SK-N-SH (cell line): ENCODE measurements around the gene FGGY. TPM values are rescaled to one million over a fixed set of nuclear protein-coding genes. Genes with fewer than 3 reads are reported as not detected.

Experiments
- CTCF ChIA-PET: fragments of 300-600, 350-600 bp; formaldehyde crosslinking; extraction: SDS; loops from one replicate; lab custom pipeline; 2021; lab: Yijun Ruan, JAX
- POLR2A ChIA-PET: fragments of 350-600 bp; sonication (Branson Sonifier 250); formaldehyde crosslinking; extraction: SDS; loops from one replicate; lab custom pipeline; 2020; ENCODE audit warnings: antibody characterized with exemption, inconsistent platforms; lab: Yijun Ruan, JAX
- DNase-seq: peaks from one replicate; pipeline ENCODE4 v3.0.0; 2012
- H2AFZ ChIP-seq: fragments of 200-600 bp; sonication (generic); 2 replicates; pipeline ENCODE4 v1.8.1; 2016; ENCODE audit warnings: antibody characterized with exemption, mild to moderate bottlenecking, low read depth
- H3F3A ChIP-seq: fragments of 200-600 bp; sonication (generic); replicated peaks from 2 replicates; pipeline ENCODE3; 2016; ENCODE audit warnings: antibody characterized with exemption, mild to moderate bottlenecking; ENCODE audit not compliant: insufficient read depth
- H3K27ac ChIP-seq, 2 experiments: fragments of 200-500 bp in 1 of 2; fragments of 200-600 bp in 1 of 2; sonication (Bioruptor generic) in 1 of 2; sonication (generic), shearing (Covaris generic) in 1 of 2; 2 replicates each; pipeline versions ENCODE4 v1.5.1 to v1.6.1; 2014 to 2016; ENCODE audit warnings: low read depth in 2 of 2, inconsistent platforms in 1 of 2, low read length in 1 of 2, mild to moderate bottlenecking in 1 of 2, mixed read lengths in 1 of 2
- H3K27me3 ChIP-seq: fragments of 200-600 bp; sonication (generic), shearing (Covaris generic); 2 replicates; pipeline ENCODE4 v1.6.1; 2016; ENCODE audit warnings: mixed run types; ENCODE audit not compliant: insufficient read depth
- H3K36me3 ChIP-seq, 2 experiments: fragments of 200-500 bp in 1 of 2; fragments of 200-600 bp in 1 of 2; sonication (Bioruptor generic) in 1 of 2; sonication (generic) in 1 of 2; replicated peaks in 1 of 2; 2 replicates each; pipeline versions ENCODE3 to v1.5.1; 2014 to 2016; ENCODE audit warnings: low read length in 1 of 2, mild to moderate bottlenecking in 1 of 2; ENCODE audit not compliant: insufficient read depth in 2 of 2, control insufficient read depth in 1 of 2
- H3K4me1 ChIP-seq, 2 experiments: fragments of 200-500 bp in 1 of 2; fragments of 200-600 bp in 1 of 2; sonication (Bioruptor generic) in 1 of 2; sonication (generic), shearing (Covaris generic) in 1 of 2; 2 replicates each; pipeline versions ENCODE4 v1.5.1 to v1.6.1; 2014 to 2016; ENCODE audit warnings: low read depth in 1 of 2, low read length in 1 of 2, mixed run types in 1 of 2; ENCODE audit not compliant: insufficient read depth in 2 of 2, control insufficient read depth in 1 of 2
- H3K4me2 ChIP-seq: fragments of 200-600 bp; sonication (generic), shearing (Covaris generic); 2 replicates; pipeline ENCODE4 v1.6.1; 2017; ENCODE audit warnings: mixed run types
- H3K4me3 ChIP-seq, 2 experiments: fragments of 200-500 bp in 1 of 2; fragments of 200-600 bp in 1 of 2; sonication (Bioruptor generic) in 1 of 2; sonication (generic), shearing (Covaris generic) in 1 of 2; 2 replicates each; pipeline versions ENCODE4 v1.5.1 to v1.8.1; 2014 to 2016; ENCODE audit warnings: low read depth in 2 of 2, inconsistent platforms in 1 of 2, low read length in 1 of 2, mild to moderate bottlenecking in 1 of 2, mixed read lengths in 1 of 2, moderate library complexity in 1 of 2
- H3K79me2 ChIP-seq: fragments of 200-600 bp; sonication (generic); 2 replicates; pipeline ENCODE4 v1.8.1; 2017; ENCODE audit warnings: mild to moderate bottlenecking; ENCODE audit not compliant: insufficient read depth
- H3K9ac ChIP-seq: fragments of 200-600 bp; sonication (generic); 2 replicates; pipeline ENCODE4 v1.6.1; 2017; ENCODE audit warnings: mixed run types
- H3K9me2 ChIP-seq: fragments of 200-600 bp; sonication (generic); 2 replicates; pipeline ENCODE4 v1.6.1; 2017; ENCODE audit warnings: mixed run types
- H3K9me3 ChIP-seq: fragments of 200-600 bp; sonication (generic); 2 replicates; pipeline ENCODE4 v1.6.1; 2017; ENCODE audit warnings: mixed run types, mild to moderate bottlenecking, moderate library complexity
- H4K20me1 ChIP-seq: fragments of 200-600 bp; sonication (generic); 2 replicates; pipeline ENCODE4 v1.6.1; 2017; ENCODE audit warnings: mild to moderate bottlenecking, mixed run types; ENCODE audit not compliant: insufficient read depth
- CHD2 ChIP-seq: fragments of 150-350 bp; IDR thresholded peaks from 2 replicates; pipeline ENCODE4 v1.6.1; 2018; ENCODE audit warnings: low read length; ENCODE audit not compliant: partially characterized antibody
- CTCF ChIP-seq: fragments of 200-600 bp; sonication (generic); IDR thresholded peaks from 2 replicates; pipeline ENCODE4 v1.6.1; 2017; ENCODE audit warnings: antibody characterized with exemption, mild to moderate bottlenecking, moderate library complexity
- EP300 ChIP-seq, 2 experiments: IDR thresholded peaks; 2 replicates each; pipeline versions ENCODE4 v1.4.0 to v1.6.1; 2012; ENCODE audit warnings: borderline replicate concordance in 1 of 2, low read depth in 1 of 2, low read length in 1 of 2
- GABPA ChIP-seq: IDR thresholded peaks from 2 replicates; pipeline ENCODE4 v1.4.0; 2012; ENCODE audit warnings: low read depth, mild to moderate bottlenecking
- GATA2 ChIP-seq: sonication (generic); formaldehyde crosslinking; IDR thresholded peaks from 2 replicates; pipeline ENCODE4 v1.5.0; 2020; ENCODE audit warnings: mild to moderate bottlenecking, missing genetic modification reagents
- IRF3 ChIP-seq: fragments of 150-350 bp; IDR thresholded peaks from 2 replicates; pipeline ENCODE4 v1.6.1; 2016; ENCODE audit warnings: mild to moderate bottlenecking, low read depth, low read length
- MAX ChIP-seq: IDR thresholded peaks from 2 replicates; pipeline ENCODE4 v1.4.0; 2012; ENCODE audit warnings: low read depth
- MXI1 ChIP-seq: IDR thresholded peaks from 2 replicates; pipeline ENCODE4 v1.6.1; 2012; ENCODE audit warnings: mild to moderate bottlenecking, low read depth, low read length, improper control_type of control experiment
- NFIC ChIP-seq: IDR thresholded peaks from 2 replicates; pipeline ENCODE4 v1.4.0; 2012; ENCODE audit warnings: borderline replicate concordance
- POLR2AphosphoS5 ChIP-seq: IDR thresholded peaks from 2 replicates; pipeline ENCODE4 v1.6.1; 2012; ENCODE audit warnings: low read depth, low read length
- RAD21 ChIP-seq: IDR thresholded peaks from 2 replicates; pipeline ENCODE4 v1.6.1; 2012; ENCODE audit warnings: mild to moderate bottlenecking, low read length
- RCOR1 ChIP-seq: fragments of 150-350 bp; IDR thresholded peaks from 2 replicates; pipeline ENCODE4 v1.6.1; 2017; ENCODE audit warnings: antibody characterized with exemption, low read length
- RFX5 ChIP-seq: IDR thresholded peaks from 2 replicates; pipeline ENCODE4 v1.6.1; 2012; ENCODE audit warnings: mild to moderate bottlenecking, improper control_type of control experiment, low read length
- RXRA ChIP-seq: IDR thresholded peaks from 2 replicates; pipeline ENCODE4 v1.4.0; 2012; ENCODE audit warnings: low read depth, mild to moderate bottlenecking, borderline replicate concordance
- SIN3A ChIP-seq: IDR thresholded peaks from 2 replicates; pipeline ENCODE4 v1.6.1; 2012; ENCODE audit warnings: low read depth, mild to moderate bottlenecking, low read length, moderate library complexity, borderline replicate concordance
- SMC3 ChIP-seq: IDR thresholded peaks from 2 replicates; pipeline ENCODE4 v1.6.1; 2012; ENCODE audit warnings: low read depth, low read length, improper control_type of control experiment
- TAF1 ChIP-seq: IDR thresholded peaks from 2 replicates; pipeline ENCODE4 v1.6.1; 2012; ENCODE audit warnings: low read depth, mild to moderate bottlenecking, low read length, moderate library complexity, borderline replicate concordance
- TCF12 ChIP-seq: IDR thresholded peaks from 2 replicates; pipeline ENCODE4 v1.4.0; 2012
- TEAD4 ChIP-seq: IDR thresholded peaks from 2 replicates; pipeline ENCODE4 v1.4.0; 2012; ENCODE audit warnings: mild to moderate bottlenecking, borderline replicate concordance; ENCODE audit not compliant: insufficient read depth
- USF2 ChIP-seq: fragments of 150-350 bp; IDR thresholded peaks from 2 replicates; pipeline ENCODE4 v1.6.1; 2017; ENCODE audit warnings: antibody characterized with exemption, low read length, low read depth, borderline replicate concordance
- YY1 ChIP-seq: IDR thresholded peaks from 2 replicates; pipeline ENCODE4 v1.4.0; 2012; ENCODE audit warnings: low read depth, mild to moderate bottlenecking
- WGBS: methylation state at CpG from one replicate; pipeline ENCODE4 v1.1.6; 2017; ENCODE audit warnings: low lambda C conversion rate; 5-methylcytosine and 5-hydroxymethylcytosine counted together
- polyA plus RNA-seq, 3 experiments: library from polyadenylated mRNA; depleted of rRNA; stranded (reverse); fragments of >200 nt; gene quantifications; 2 replicates each; pipeline ENCODE4 v1.2.3, GENCODE V29; 2012

FGGY gene
- polyA plus RNA-seq, 1 of the 3 experiments (the other 2 are of a cell fraction) = 10.3 TPM

GRCh38 chr1:59747420-59748024 is 450.6 kb downstream of the FGGY start:
- H3K4me2 ChIP-seq = no peak overlapping the region
- H2AFZ ChIP-seq = no peak overlapping the region
- no peak overlapping the region for H3K4me3 ChIP-seq
- POLR2A ChIA-PET = no interaction called here
- H3K9me2 ChIP-seq = no peaks in the 10 kb centered on the region
- H3K9me3 ChIP-seq = no peaks in the 10 kb centered on the region
- H3K27me3 ChIP-seq = no peaks in the 10 kb centered on the region
- H3K36me3 ChIP-seq = no peaks in the 10 kb centered on the region
- TF ChIP-seq TCF12 (peak; percentile 17; the same call in 1 of the 2 replicates), MXI1 (no peak), TAF1 (no peak), RCOR1 (peak; percentile 45; the same call in 1 of the 2 replicates), RAD21 (no peak), POLR2AphosphoS5 (no peak), CHD2 (no peak), IRF3 (no peak), GATA2 (CRISPR knock-in tag) (peak; percentile 39; the same call in 1 of the 2 replicates), EP300 (IDR thresholded peaks at IDR 0.05; ENCODE audit: borderline replicate concordance in 1 of 2, low read depth in 1 of 2, low read length in 1 of 2) (peak in 1 of 2 experiments; percentile 76; a peak in 2 of 4 replicates)
- H3K4me1 ChIP-seq = peaks cover 5 to 7% of the 10 kb centered on the region in 2 experiments; a peak in 3 of 4 replicates
- H3K27ac ChIP-seq = no peak overlapping the region
- CTCF ChIA-PET = interaction anchor here (0.7 to 4.2 kb wide), 3 partner anchors 11 to 31 kb away, joined by 3 to 37 read pairs (median 4); no protein-coding TSS in a partner anchor
- H3K79me2 ChIP-seq = no peaks in the 10 kb centered on the region
- DNase-seq = peak; percentile 33
- no peaks in the 10 kb centered on the region for H4K20me1 ChIP-seq
- 62% methylated on average over 2 of the region's 2 CpGs for WGBS
- H3K9ac ChIP-seq = no peak overlapping the region
- peaks cover 6% of the 10 kb centered on the region for H3F3A ChIP-seq

- 62% methylated on average over 1 of the region's 1 CpG for WGBS
- H3K4me3 ChIP-seq = no peak overlapping the region
These were observed 451.2 kb downstream of the FGGY start for GRCh38 chr1:59748123-59748522.

More at GRCh38 chr1:59748123-59748522, 451.2 kb downstream of the FGGY start:
- H3K9me2 ChIP-seq = no peaks in the 10 kb centered on the region
- H3K27ac ChIP-seq = no peak overlapping the region
- H3F3A ChIP-seq = peaks cover 6% of the 10 kb centered on the region
- H3K9ac ChIP-seq = no peak overlapping the region
- no peaks in the 10 kb centered on the region for H3K79me2 ChIP-seq
- H3K4me1 ChIP-seq = peaks cover 5 to 7% of the 10 kb centered on the region in 2 experiments; a peak in 3 of 4 replicates
- H4K20me1 ChIP-seq = no peaks in the 10 kb centered on the region
- ChIA-PET CTCF (interaction anchor here (0.7 to 4.2 kb wide), 3 partner anchors 11 to 31 kb away, joined by 3 to 37 read pairs (median 4); no protein-coding TSS in a partner anchor), POLR2A (no interaction called here)
- DNase-seq = no peak
- no peaks in the 10 kb centered on the region for H3K27me3 ChIP-seq
- H2AFZ ChIP-seq = no peak overlapping the region
- TF ChIP-seq RXRA = no peak
- no peak for TF ChIP-seq SIN3A
- no peak for TF ChIP-seq IRF3
- no peak for TF ChIP-seq EP300 (IDR thresholded peaks at IDR 0.05; ENCODE audit: borderline replicate concordance in 1 of 2, low read depth in 1 of 2, low read length in 1 of 2)
- no peak for TF ChIP-seq YY1
- no peak for TF ChIP-seq CHD2
- TF ChIP-seq GABPA = no peak
- TF ChIP-seq RCOR1 = no peak
- TF ChIP-seq USF2 = no peak
- no peak for TF ChIP-seq NFIC
- TF ChIP-seq TEAD4 = no peak
- no peak for TF ChIP-seq MAX
- TF ChIP-seq TAF1 = no peak
- no peak for TF ChIP-seq RAD21
- no peak for TF ChIP-seq RFX5
- TF ChIP-seq CTCF = no peak
- TF ChIP-seq SMC3 = no peak
- no peak overlapping the region for H3K4me2 ChIP-seq
- H3K9me3 ChIP-seq = no peaks in the 10 kb centered on the region
- H3K36me3 ChIP-seq = no peaks in the 10 kb centered on the region
